ENCODE data around the gene SIDT2. TPM values are rescaled to one million over a fixed set of nuclear protein-coding genes. Genes with fewer than 3 reads are reported as not detected.

Gene SIDT2
- total and polyA plus RNA-seq, 8 donors = 15.1 to 310 (median 50.0) TPM

DNA sequence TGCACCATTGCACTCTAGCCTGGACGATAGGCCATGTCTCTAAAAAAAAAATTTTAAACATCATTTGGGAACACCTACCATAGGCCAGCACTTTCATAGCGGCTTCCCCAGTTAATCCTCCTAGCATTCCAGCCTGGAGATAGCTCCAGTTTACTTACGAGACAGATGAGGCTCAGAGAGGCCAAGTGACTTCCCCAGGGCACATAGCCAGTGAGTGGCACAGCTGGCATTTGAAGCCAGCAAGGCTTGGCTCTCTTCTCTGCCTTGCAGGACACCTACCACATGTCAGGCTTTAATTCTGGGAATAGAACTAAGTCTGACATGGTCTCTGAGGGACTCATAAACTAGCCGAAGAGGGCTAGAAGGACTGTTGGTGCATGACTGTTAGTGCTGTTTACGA is 15.7 kb downstream of the SIDT2 start:
- Histone ChIP-seq H3K9me3 (no peaks in the 10 kb centered on the region), H3K27me3 (no peaks in the 10 kb centered on the region), H3K36me3 (peaks cover 51 to 80% (median 75%) of the 10 kb centered on the region in 4 donors), H3K27ac (peak overlapping the region in 1 of 5 donors; percentile 18), H3K4me1 (peaks cover 22 to 63% (median 45%) of the 10 kb centered on the region in 4 donors), H3K4me3 (no peak overlapping the region)
- 74 to 85% (median 85%) methylated on average over 5 of the region's 5 CpGs for WGBS, 5 donors
- TF ChIP-seq EP300 (IDR thresholded peaks at IDR 0.05) (no peak), POLR2A (IDR thresholded peaks at IDR 0.05) (no peak), POLR2AphosphoS5 (IDR thresholded peaks at IDR 0.05) (no peak)
- TF ChIP-seq, protein P1, sequence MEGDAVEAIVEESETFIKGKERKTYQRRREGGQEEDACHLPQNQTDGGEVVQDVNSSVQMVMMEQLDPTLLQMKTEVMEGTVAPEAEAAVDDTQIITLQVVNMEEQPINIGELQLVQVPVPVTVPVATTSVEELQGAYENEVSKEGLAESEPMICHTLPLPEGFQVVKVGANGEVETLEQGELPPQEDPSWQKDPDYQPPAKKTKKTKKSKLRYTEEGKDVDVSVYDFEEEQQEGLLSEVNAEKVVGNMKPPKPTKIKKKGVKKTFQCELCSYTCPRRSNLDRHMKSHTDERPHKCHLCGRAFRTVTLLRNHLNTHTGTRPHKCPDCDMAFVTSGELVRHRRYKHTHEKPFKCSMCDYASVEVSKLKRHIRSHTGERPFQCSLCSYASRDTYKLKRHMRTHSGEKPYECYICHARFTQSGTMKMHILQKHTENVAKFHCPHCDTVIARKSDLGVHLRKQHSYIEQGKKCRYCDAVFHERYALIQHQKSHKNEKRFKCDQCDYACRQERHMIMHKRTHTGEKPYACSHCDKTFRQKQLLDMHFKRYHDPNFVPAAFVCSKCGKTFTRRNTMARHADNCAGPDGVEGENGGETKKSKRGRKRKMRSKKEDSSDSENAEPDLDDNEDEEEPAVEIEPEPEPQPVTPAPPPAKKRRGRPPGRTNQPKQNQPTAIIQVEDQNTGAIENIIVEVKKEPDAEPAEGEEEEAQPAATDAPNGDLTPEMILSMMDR (IDR thresholded peaks at IDR 0.05) = no peak
- DNase-seq = no peak
- intact Hi-C loops (cut with DNase I; ENCODE audit: low total_unique reads) = no loop called here

DNA sequence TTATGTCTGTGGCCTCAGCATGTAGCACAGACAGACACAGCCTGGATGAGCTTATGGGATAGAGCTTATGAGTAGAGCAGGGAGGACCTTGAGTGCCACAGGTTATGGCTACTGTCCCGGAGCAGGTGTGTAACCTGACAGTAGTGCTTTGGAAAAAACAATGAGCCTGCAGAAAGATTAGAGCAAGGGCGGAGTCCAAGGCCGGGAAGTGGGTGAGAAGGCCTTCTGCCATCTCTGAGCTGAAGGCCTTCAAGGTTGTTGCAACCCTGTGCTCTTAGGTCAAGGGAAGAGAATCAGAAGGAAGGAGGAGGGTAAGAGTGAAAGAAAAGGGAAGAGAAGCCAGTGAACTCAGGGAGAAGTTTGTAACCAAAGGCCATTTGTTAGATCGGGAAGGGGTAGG is 16.7 kb downstream of the SIDT2 start:
- no peak overlapping the region for H3K4me3 ChIP-seq
- TF ChIP-seq, protein P1 (IDR thresholded peaks at IDR 0.05) = no peak
- no peak for TF ChIP-seq EP300 (IDR thresholded peaks at IDR 0.05)
- TF ChIP-seq POLR2A (IDR thresholded peaks at IDR 0.05) = no peak
- TF ChIP-seq POLR2AphosphoS5 (IDR thresholded peaks at IDR 0.05) = no peak
- peak in 1 of 2 donors; percentile 58 for DNase-seq
- peaks cover 42 to 70% (median 65%) of the 10 kb centered on the region in 4 donors for H3K36me3 ChIP-seq
- no peaks in the 10 kb centered on the region for H3K27me3 ChIP-seq
- 46 to 78% (median 58%) methylated on average over 4 of the region's 4 CpGs for WGBS, 5 donors
- intact Hi-C loops (cut with DNase I; ENCODE audit: low total_unique reads) = no loop called here
- H3K4me1 ChIP-seq = peaks cover 22 to 61% (median 47%) of the 10 kb centered on the region in 4 donors
- no peaks in the 10 kb centered on the region for H3K9me3 ChIP-seq
- peak overlapping the region in 3 of 5 donors; percentile 20 to 89 (median 22) for H3K27ac ChIP-seq

DNA sequence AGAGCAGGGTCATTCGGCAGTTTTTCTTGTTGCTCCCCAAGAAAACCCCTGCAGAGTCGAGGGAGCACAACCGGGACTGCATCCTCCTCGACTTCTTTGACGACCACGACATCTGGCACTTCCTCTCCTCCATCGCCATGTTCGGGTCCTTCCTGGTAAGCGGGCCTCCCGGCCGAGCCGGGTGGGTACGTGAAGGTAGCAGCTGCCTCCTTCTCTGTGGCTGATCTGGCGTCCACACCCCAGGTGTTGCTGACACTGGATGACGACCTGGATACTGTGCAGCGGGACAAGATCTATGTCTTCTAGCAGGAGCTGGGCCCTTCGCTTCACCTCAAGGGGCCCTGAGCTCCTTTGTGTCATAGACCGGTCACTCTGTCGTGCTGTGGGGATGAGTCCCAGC is 17.2 kb downstream of the SIDT2 start:
- H3K4me1 ChIP-seq = peaks cover 22 to 59% (median 47%) of the 10 kb centered on the region in 4 donors
- TF ChIP-seq EP300 (IDR thresholded peaks at IDR 0.05) = no peak
- TF ChIP-seq POLR2AphosphoS5 (IDR thresholded peaks at IDR 0.05) = no peak
- TF ChIP-seq, protein P1 (IDR thresholded peaks at IDR 0.05) = no peak
- 81 to 90% (median 88%) methylated on average over 17 to 19 of the region's 19 CpGs for WGBS, 5 donors
- no peak overlapping the region for H3K4me3 ChIP-seq
- H3K36me3 ChIP-seq = peaks cover 37 to 65% (median 60%) of the 10 kb centered on the region in 4 donors
- H3K27ac ChIP-seq = peak overlapping the region in 4 of 5 donors; percentile 12 to 94 (median 54)
- no peaks in the 10 kb centered on the region for H3K9me3 ChIP-seq
- H3K27me3 ChIP-seq = no peaks in the 10 kb centered on the region
- intact Hi-C loops (cut with DNase I; ENCODE audit: low total_unique reads) = no loop called here
- no peak for DNase-seq

DNA sequence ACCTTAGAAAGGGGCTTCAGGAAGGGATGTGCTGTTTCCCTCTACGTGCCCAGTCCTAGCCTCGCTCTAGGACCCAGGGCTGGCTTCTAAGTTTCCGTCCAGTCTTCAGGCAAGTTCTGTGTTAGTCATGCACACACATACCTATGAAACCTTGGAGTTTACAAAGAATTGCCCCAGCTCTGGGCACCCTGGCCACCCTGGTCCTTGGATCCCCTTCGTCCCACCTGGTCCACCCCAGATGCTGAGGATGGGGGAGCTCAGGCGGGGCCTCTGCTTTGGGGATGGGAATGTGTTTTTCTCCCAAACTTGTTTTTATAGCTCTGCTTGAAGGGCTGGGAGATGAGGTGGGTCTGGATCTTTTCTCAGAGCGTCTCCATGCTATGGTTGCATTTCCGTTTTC is 18.5 kb downstream of the SIDT2 start:
- Histone ChIP-seq H3K4me3 (no peak overlapping the region), H3K4me1 (peaks cover 22 to 66% (median 54%) of the 10 kb centered on the region in 4 donors), H3K36me3 (peaks cover 25 to 61% (median 49%) of the 10 kb centered on the region in 4 donors), H3K27me3 (no peaks in the 10 kb centered on the region), H3K27ac (peak overlapping the region in 4 of 5 donors; percentile 87 to 94 (median 91)), H3K9me3 (no peaks in the 10 kb centered on the region)
- TF ChIP-seq, protein P1 (IDR thresholded peaks at IDR 0.05) = no peak
- TF ChIP-seq POLR2A (IDR thresholded peaks at IDR 0.05) = no peak
- TF ChIP-seq EP300 (IDR thresholded peaks at IDR 0.05) = no peak
- TF ChIP-seq POLR2AphosphoS5 (IDR thresholded peaks at IDR 0.05) = no peak
- 75 to 86% (median 78%) methylated on average over 7 of the region's 7 CpGs for WGBS, 5 donors
- intact Hi-C loops (cut with DNase I; ENCODE audit: low total_unique reads) = no loop called here
- no peak for DNase-seq
